ENCODE measurements around the gene KLK4.

GRCh38 chr19:50921426-50922316 is 10.5 kb upstream of the KLK4 start:
- TF ChIP-seq ATF3 (IDR thresholded peaks at IDR 0.05) (no peak), CTCF (IDR thresholded peaks at IDR 0.05 in 2 of 3, conservative IDR thresholded peaks at IDR 0.05 in 1 of 3; ENCODE audit: borderline replicate concordance in 1 of 3, insufficient read depth in 1 of 3, low read depth in 2 of 3, low read length in 2 of 3) (no peak), POLR2AphosphoS5 (IDR thresholded peaks at IDR 0.05; ENCODE audit: low read depth, low read length) (no peak), ZNF274 (IDR thresholded peaks at IDR 0.05; ENCODE audit: low read depth, low read length) (no peak), EZH2phosphoT487 (IDR thresholded peaks at IDR 0.05; ENCODE audit: borderline replicate concordance) (no peak), POLR2A (IDR thresholded peaks at IDR 0.05; ENCODE audit: borderline replicate concordance, extremely low read depth, insufficient read depth, insufficient read length) (no peak), EZH2 (IDR thresholded peaks at IDR 0.05) (no peak), TCF7L2 (IDR thresholded peaks at IDR 0.05; ENCODE audit: borderline replicate concordance, extremely low read depth, insufficient read depth, insufficient read length) (no peak), REST (IDR thresholded peaks at IDR 0.05; ENCODE audit: low read depth) (no peak), CEBPB (IDR thresholded peaks at IDR 0.05; ENCODE audit: low read depth) (no peak), YY1 (IDR thresholded peaks at IDR 0.05; ENCODE audit: extremely low read depth, insufficient replicate concordance, low read depth, low read length) (no peak), EGR1 (IDR thresholded peaks at IDR 0.05; ENCODE audit: low read depth) (no peak), ZBTB33 (IDR thresholded peaks at IDR 0.05; ENCODE audit: extremely low read depth, insufficient replicate concordance, low read length) (no peak)
